Liver (tissue), 3 donors: Measurements from ENCODE around the gene ZNF610.

Source experiments
- CTCF ChIP-seq: fragments of 150-350 bp; IDR thresholded peaks from 2 replicates; pipeline ENCODE4 v1.5.1; 2017; ENCODE audit warnings: improper control_type of control experiment, low read depth, low read length; ENCODE audit not compliant: missing input control
- MAX ChIP-seq: IDR thresholded peaks from 2 replicates; pipeline ENCODE4 v1.6.1; 2016; ENCODE audit warnings: antibody characterized with exemption
- RAD21 ChIP-seq, 2 donors: IDR thresholded peaks; 2 replicates each; pipeline ENCODE4 v1.6.1; 2016; ENCODE audit warnings: antibody characterized with exemption in 2 of 2, mild to moderate bottlenecking in 2 of 2
- donor health status: healthy.
- donor health status: healthy.

GRCh38 chr19:52369559-52370340 is 33.7 kb downstream of the ZNF610 start, which contains the start of gene ZNF880:
- no peak for TF ChIP-seq CTCF
- no peak for TF ChIP-seq RAD21 (IDR thresholded peaks at IDR 0.05)
- TF ChIP-seq MAX = peak; percentile 11
